B cell (primary cell): Measurements from ENCODE around the gene OGT. TPM values are rescaled to one million over a fixed set of nuclear protein-coding genes. Genes with fewer than 3 reads are reported as not detected.

ENCODE experiments used
- ATAC-seq: fragments of 200-7000 bp; cut with Tn5 transposase; one replicate; pipeline ENCODE4 v1.10.0; 2021; ENCODE audit warnings: low read depth, mild to moderate bottlenecking, moderate number of reproducible peaks, moderate library complexity
- CTCF ChIA-PET: fragments of 350-600 bp; sonication (Branson Sonifier 250); formaldehyde crosslinking; loops from one replicate; lab custom pipeline; 2021; ENCODE audit warnings: antibody characterized with exemption, inconsistent platforms; lab: Charles Lee
- POLR2A ChIA-PET: fragments of 350-600 bp; sonication (Branson Sonifier 250); formaldehyde crosslinking; loops from one replicate; lab custom pipeline; 2021; ENCODE audit warnings: antibody characterized with exemption; lab: Charles Lee
- DNase-seq: peaks from one replicate; pipeline ENCODE4 v3.0.0; 2013
- H2AFZ ChIP-seq: 2 replicates; pipeline ENCODE4 v1.6.1; 2012; ENCODE audit warnings: mild to moderate bottlenecking, low read depth, low read length; ENCODE audit not compliant: insufficient read depth, poor library complexity, severe bottlenecking
- H3K27ac ChIP-seq, 2 donors: 1 replicate in 1 of 2; 2 replicates in 1 of 2; pipeline ENCODE4 v1.5.1; 2012 to 2013; ENCODE audit warnings: low read length in 2 of 2, mild to moderate bottlenecking in 2 of 2, moderate library complexity in 1 of 2
- H3K27me3 ChIP-seq, 4 experiments: fragments of 200-600 bp in 1 of 4; sonication (generic) in 1 of 4; replicated peaks in 1 of 4; 1 replicate in 2 of 4; 2 replicates in 2 of 4; pipeline versions ENCODE4 v1.6.1 to v1.7.0; 2013 to 2016; ENCODE audit warnings: low read length in 3 of 4, mild to moderate bottlenecking in 2 of 4, mixed read lengths in 1 of 4, moderate library complexity in 1 of 4; ENCODE audit not compliant: insufficient read depth in 4 of 4, control insufficient read depth in 3 of 4; ENCODE audit errors: control extremely low read depth in 1 of 4
- H3K36me3 ChIP-seq, 2 experiments: replicated peaks in 1 of 2; 1 replicate in 1 of 2; 2 replicates in 1 of 2; pipeline versions ENCODE4 v1.6.1 to v1.7.1; 2013; ENCODE audit warnings: low read length in 1 of 2; ENCODE audit not compliant: insufficient read depth in 2 of 2, control insufficient read depth in 1 of 2; ENCODE audit errors: control extremely low read depth in 1 of 2, extremely low read depth in 1 of 2
- H3K4me1 ChIP-seq, 2 donors: fragments of 200-600 bp in 1 of 2; sonication (generic) in 1 of 2; 1 replicate in 1 of 2; 2 replicates in 1 of 2; pipeline versions ENCODE4 v1.5.1 to v1.6.1; 2013 to 2017; ENCODE audit warnings: low read length in 2 of 2; ENCODE audit not compliant: control insufficient read depth in 2 of 2, insufficient read depth in 2 of 2
- H3K4me2 ChIP-seq: replicated peaks from 2 replicates; pipeline ENCODE3; 2012; ENCODE audit warnings: mild to moderate bottlenecking, low read depth, low read length; ENCODE audit not compliant: poor library complexity, severe bottlenecking
- H3K4me3 ChIP-seq, 5 experiments: fragments of 200-600 bp in 1 of 5; sonication (generic) in 1 of 5; 1 replicate in 3 of 5; 2 replicates in 2 of 5; pipeline versions ENCODE4 v1.5.1 to v1.7.0; 2011 to 2016; ENCODE audit warnings: low read length in 4 of 5, mild to moderate bottlenecking in 4 of 5, low read depth in 2 of 5, control low read depth in 1 of 5, moderate library complexity in 1 of 5; ENCODE audit not compliant: insufficient read depth in 1 of 5; ENCODE audit errors: control extremely low read depth in 1 of 5, extremely low read depth in 1 of 5
- H3K79me2 ChIP-seq: fragments of 200-600 bp; sonication (generic); one replicate; pipeline ENCODE4 v1.6.0; 2016; ENCODE audit warnings: low read length; ENCODE audit not compliant: control insufficient read depth, insufficient read depth
- H3K9ac ChIP-seq: fragments of 200-600 bp; sonication (generic); 2 replicates; pipeline ENCODE4 v1.6.1; 2017; ENCODE audit warnings: mild to moderate bottlenecking, low read length, moderate library complexity
- H3K9me3 ChIP-seq, 3 donors: one replicate each; pipeline versions ENCODE4 v1.6.1 to v1.7.1; 2013; ENCODE audit warnings: low read length in 2 of 3; ENCODE audit not compliant: control insufficient read depth in 2 of 3, insufficient read depth in 1 of 3; ENCODE audit errors: control extremely low read depth in 1 of 3
- H4K20me1 ChIP-seq: 2 replicates; pipeline ENCODE4 v1.6.0; 2012; ENCODE audit warnings: mild to moderate bottlenecking, low read length; ENCODE audit not compliant: insufficient read depth, control insufficient read depth, poor library complexity, severe bottlenecking
- H3K27ac Mint-ChIP-seq: one replicate; pipeline ENCODE4 v1.8.0; 2021; ENCODE audit warnings: mixed read lengths
- H3K27me3 Mint-ChIP-seq: one replicate; pipeline ENCODE4 v1.8.0; 2021; ENCODE audit warnings: mixed read lengths
- H3K4me1 Mint-ChIP-seq: one replicate; pipeline ENCODE4 v1.8.0; 2021; ENCODE audit warnings: mixed read lengths
- H3K4me3 Mint-ChIP-seq: one replicate; pipeline ENCODE4 v1.8.0; 2021; ENCODE audit warnings: mixed read lengths
- H3K9me3 Mint-ChIP-seq: one replicate; pipeline ENCODE4 v1.8.0; 2022; ENCODE audit warnings: mixed read lengths; ENCODE audit not compliant: insufficient read depth
- EZH2 ChIP-seq: IDR thresholded peaks from 2 replicates; pipeline ENCODE4 v1.6.1; 2012; ENCODE audit warnings: borderline replicate concordance, low read depth, mild to moderate bottlenecking, moderate library complexity, low read length; ENCODE audit not compliant: insufficient read depth, poor library complexity, severe bottlenecking
- WGBS: methylation state at CpG from one replicate; pipeline ENCODE4 v1.1.5; 2013; ENCODE audit warnings: missing lambda C conversion rate; ENCODE audit not compliant: insufficient coverage; 5-methylcytosine and 5-hydroxymethylcytosine counted together
- intact Hi-C: fragments of 100-400 bp; cut with micrococcal nuclease; formaldehyde crosslinking; loops from one replicate; pipeline ENCODE4 v1.10.0; 2022
- polyA plus RNA-seq: library from polyadenylated mRNA; depleted of rRNA; stranded (reverse); fragments of >200 nt; gene quantifications from 2 replicates; pipeline ENCODE4 v1.2.3, GENCODE V29; 2012
- total RNA-seq, 2 donors: library from RNA; stranded (reverse); fragments of 120-200 nt in 1 of 2; gene quantifications; 1 replicate in 1 of 2; 2 replicates in 1 of 2; pipeline versions ENCODE4 v1.2.3 to v1.2.4, GENCODE V29; 2013 to 2022
- TF ChIP-seq, protein P1 (sequence below): fragments of 200-600 bp; IDR thresholded peaks from one replicate; pipeline ENCODE4 v1.8.0; 2022; ENCODE audit warnings: antibody characterized with exemption, mild to moderate bottlenecking

The OGT gene
- total and polyA plus RNA-seq, 2 donors (not counting 1 experiment from before 2014, with no cell fraction given) = 235 to 307 TPM

GRCh38 chrX:71604141-71604540 is 71.2 kb downstream of the OGT start:
- Histone ChIP-seq H3K4me3 (no peak overlapping the region), H3K27ac (no peak overlapping the region), H2AFZ (no peak overlapping the region), H3K9ac (no peak overlapping the region), H3K4me2 (no peak overlapping the region), H4K20me1 (no peaks in the 10 kb centered on the region), H3K4me1 (peaks cover 13 to 17% of the 10 kb centered on the region in 2 donors), H3K79me2 (no peaks in the 10 kb centered on the region), H3K27me3 (no peaks in the 10 kb centered on the region), H3K36me3 (peaks cover 0 to 40% of the 10 kb centered on the region in 2 experiments), H3K9me3 (no peaks in the 10 kb centered on the region)
- no peaks in the 10 kb centered on the region for H3K27me3 Mint-ChIP-seq
- DNase-seq (no peak), ATAC-seq (no peak)
- H3K27ac Mint-ChIP-seq = no peak overlapping the region
- intact Hi-C loops = no loop called here
- no peaks in the 10 kb centered on the region for H3K9me3 Mint-ChIP-seq
- ChIA-PET POLR2A (no interaction called here), CTCF (no interaction called here)
- TF ChIP-seq, protein P1, sequence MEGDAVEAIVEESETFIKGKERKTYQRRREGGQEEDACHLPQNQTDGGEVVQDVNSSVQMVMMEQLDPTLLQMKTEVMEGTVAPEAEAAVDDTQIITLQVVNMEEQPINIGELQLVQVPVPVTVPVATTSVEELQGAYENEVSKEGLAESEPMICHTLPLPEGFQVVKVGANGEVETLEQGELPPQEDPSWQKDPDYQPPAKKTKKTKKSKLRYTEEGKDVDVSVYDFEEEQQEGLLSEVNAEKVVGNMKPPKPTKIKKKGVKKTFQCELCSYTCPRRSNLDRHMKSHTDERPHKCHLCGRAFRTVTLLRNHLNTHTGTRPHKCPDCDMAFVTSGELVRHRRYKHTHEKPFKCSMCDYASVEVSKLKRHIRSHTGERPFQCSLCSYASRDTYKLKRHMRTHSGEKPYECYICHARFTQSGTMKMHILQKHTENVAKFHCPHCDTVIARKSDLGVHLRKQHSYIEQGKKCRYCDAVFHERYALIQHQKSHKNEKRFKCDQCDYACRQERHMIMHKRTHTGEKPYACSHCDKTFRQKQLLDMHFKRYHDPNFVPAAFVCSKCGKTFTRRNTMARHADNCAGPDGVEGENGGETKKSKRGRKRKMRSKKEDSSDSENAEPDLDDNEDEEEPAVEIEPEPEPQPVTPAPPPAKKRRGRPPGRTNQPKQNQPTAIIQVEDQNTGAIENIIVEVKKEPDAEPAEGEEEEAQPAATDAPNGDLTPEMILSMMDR = no peak
- no peak for TF ChIP-seq EZH2
- peaks cover 19% of the 10 kb centered on the region for H3K4me1 Mint-ChIP-seq
- H3K4me3 Mint-ChIP-seq = no peak overlapping the region
- 92% methylated on average over 2 of the region's 10 CpGs for WGBS

DNA sequence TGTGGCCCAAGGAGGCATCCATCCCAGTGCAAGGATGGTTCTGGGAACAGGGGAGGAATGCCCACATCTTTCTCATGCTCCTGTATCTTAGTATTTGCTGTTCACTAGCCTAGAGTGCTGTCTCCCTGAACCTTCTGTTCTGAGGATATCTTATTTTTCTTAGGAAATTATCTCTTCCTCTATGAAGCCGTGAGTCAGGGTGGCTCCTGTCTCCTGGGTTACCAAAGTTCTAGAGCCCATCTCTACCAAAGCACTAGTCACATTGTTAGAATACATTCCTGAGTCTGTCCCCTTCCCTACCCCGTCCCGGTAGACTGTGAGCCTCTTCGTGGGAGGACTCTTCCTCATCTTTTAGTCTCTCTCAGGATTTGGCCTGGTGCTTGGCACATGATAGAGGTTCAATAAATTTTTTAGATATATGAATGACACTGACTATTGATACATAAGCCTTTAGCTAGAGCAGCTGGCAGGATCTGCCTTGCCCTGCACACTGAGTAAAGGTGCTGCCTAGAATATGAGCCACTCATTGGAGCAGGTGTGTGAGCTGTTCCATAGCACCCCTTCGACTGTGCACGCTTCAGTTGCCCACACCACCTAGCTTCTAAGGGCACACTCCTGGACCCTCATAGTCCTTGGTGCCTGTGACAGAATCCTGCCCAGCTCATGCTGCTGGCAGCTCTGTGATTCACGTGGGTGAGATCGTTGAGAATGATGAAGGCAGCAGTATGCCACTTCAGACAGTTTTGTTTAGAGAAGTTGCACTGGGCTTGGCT is 72.1 kb downstream of the OGT start:
- TF ChIP-seq, protein P1 = no peak
- no peak for TF ChIP-seq EZH2
- no peak for ATAC-seq
- H3K4me3 ChIP-seq = no peak overlapping the region
- Mint-ChIP-seq H3K4me3 (no peak overlapping the region), H3K27me3 (no peaks in the 10 kb centered on the region), H3K9me3 (no peaks in the 10 kb centered on the region), H3K27ac (no peak overlapping the region), H3K4me1 (peaks cover 23% of the 10 kb centered on the region)
- intact Hi-C loops = no loop called here
- no peak for DNase-seq
- H2AFZ ChIP-seq = no peak overlapping the region
- 100% methylated on average over 2 of the region's 8 CpGs for WGBS
- no peaks in the 10 kb centered on the region for H3K27me3 ChIP-seq
- H3K4me2 ChIP-seq = no peak overlapping the region
- ChIA-PET POLR2A (no interaction called here), CTCF (no interaction called here)
- no peaks in the 10 kb centered on the region for H4K20me1 ChIP-seq
- no peak overlapping the region for H3K27ac ChIP-seq
- H3K4me1 ChIP-seq = peaks cover 15 to 19% of the 10 kb centered on the region in 2 donors
- H3K9me3 ChIP-seq = no peaks in the 10 kb centered on the region
- H3K36me3 ChIP-seq = peaks cover 0 to 35% of the 10 kb centered on the region in 2 experiments
- no peaks in the 10 kb centered on the region for H3K79me2 ChIP-seq
- no peak overlapping the region for H3K9ac ChIP-seq
